Measurements from ENCODE around the gene PNPLA2.

GRCh38 chr11:819129-819931 is 616 bp downstream of the PNPLA2 start:
- TF ChIP-seq CTCF (conservative IDR thresholded peaks at IDR 0.05; ENCODE audit: low read length) (no peak), EZH2phosphoT487 (IDR thresholded peaks at IDR 0.05; ENCODE audit: borderline replicate concordance, low read depth, low read length) (no peak)
